ENCODE data around the gene PREX1.

The PREX1 gene

DNA sequence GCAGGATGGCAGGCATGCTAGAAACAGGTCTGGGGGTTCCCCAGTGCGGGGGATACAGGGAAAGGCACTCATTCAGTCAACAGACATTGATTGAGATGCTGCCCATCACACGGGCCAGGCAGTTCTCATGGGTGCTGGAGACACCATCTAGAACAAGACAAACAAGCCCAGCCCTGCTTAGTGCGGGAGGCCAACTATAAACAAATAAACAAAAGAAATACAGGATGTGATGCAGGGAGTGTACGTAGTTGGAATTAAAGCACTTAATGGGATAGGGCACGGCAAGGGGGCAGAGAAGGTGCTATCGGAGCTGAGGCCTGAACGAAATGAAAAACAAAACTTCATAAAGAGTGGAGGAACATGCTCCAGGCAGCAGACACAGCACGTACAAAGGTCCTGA, 169.3 kb downstream of the PREX1 start:
- Mint-ChIP-seq H3K9me3 (no peaks in the 10 kb centered on the region), H3K4me3 (no peak overlapping the region), H3K27me3 (no peaks in the 10 kb centered on the region), H3K27ac (peak overlapping the region; percentile 24 to 57), H3K4me1 (peaks cover 39% of the 10 kb centered on the region)
- DNase-seq (no peak), ATAC-seq (no peak)

- DNase-seq (no peak), ATAC-seq (peak; percentile 10)
- Mint-ChIP-seq H3K27me3 (no peaks in the 10 kb centered on the region), H3K9me3 (no peaks in the 10 kb centered on the region), H3K4me3 (no peak overlapping the region), H3K27ac (no peak overlapping the region), H3K4me1 (peaks cover 38% of the 10 kb centered on the region)
Observed at GRCh38 chr20:48658198-48658476, 169.7 kb downstream of the PREX1 start.

- DNase-seq (peak; percentile 60 to 68), ATAC-seq (peak; percentile 86)
- H3K4me3 Mint-ChIP-seq, result no peak overlapping the region
- peaks cover 33% of the 10 kb centered on the region for H3K4me1 Mint-ChIP-seq
- no peaks in the 10 kb centered on the region for H3K9me3 Mint-ChIP-seq
- H3K27ac Mint-ChIP-seq, result peak overlapping the region in 1 of 2 donors; percentile 38
- no peaks in the 10 kb centered on the region for H3K27me3 Mint-ChIP-seq
Observed at GRCh38 chr20:48657426-48658197, 170.2 kb downstream of the PREX1 start.

DNA sequence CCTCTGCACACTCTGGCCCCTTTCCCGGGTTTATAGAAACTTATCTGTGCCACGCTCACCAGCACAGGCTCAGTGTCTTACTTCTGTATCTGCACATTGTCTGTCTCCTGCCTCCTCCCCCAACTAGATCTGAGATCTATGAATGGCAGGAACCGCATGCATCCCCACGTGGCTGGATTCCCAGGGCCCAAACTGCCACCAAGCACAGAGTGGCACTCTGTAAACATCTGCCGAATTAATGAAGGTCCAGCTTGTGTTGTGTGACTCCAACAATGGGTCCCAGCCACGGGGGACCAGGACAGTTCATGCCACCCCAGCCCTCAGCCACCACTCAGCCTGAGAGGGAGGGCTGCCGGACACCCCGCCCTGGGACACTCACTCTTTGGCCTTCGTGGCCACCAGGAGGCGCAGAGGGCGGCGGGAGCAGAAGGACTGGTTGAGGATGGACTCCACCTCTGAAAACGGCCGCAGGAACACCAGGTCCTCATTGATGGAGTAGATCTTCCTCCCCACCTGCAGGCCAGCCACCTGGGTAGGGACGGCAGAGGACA, 171.1 kb downstream of the PREX1 start:
- Mint-ChIP-seq H3K27me3 (no peaks in the 10 kb centered on the region), H3K9me3 (no peaks in the 10 kb centered on the region), H3K4me3 (no peak overlapping the region), H3K27ac (peak overlapping the region in 1 of 2 donors; percentile 79), H3K4me1 (peaks cover 32% of the 10 kb centered on the region)
- no peak for ATAC-seq
- DNase-seq, result no peak

- no peaks in the 10 kb centered on the region for H3K9me3 Mint-ChIP-seq
- DNase-seq (no peak), ATAC-seq (no peak)
- peak overlapping the region in 1 of 2 donors; percentile 81 for H3K27ac Mint-ChIP-seq
- no peak overlapping the region for H3K4me3 Mint-ChIP-seq
- no peaks in the 10 kb centered on the region for H3K27me3 Mint-ChIP-seq
- H3K4me1 Mint-ChIP-seq, result peaks cover 32% of the 10 kb centered on the region
Observed at GRCh38 chr20:48656137-48656536, 171.7 kb downstream of the PREX1 start.

DNA sequence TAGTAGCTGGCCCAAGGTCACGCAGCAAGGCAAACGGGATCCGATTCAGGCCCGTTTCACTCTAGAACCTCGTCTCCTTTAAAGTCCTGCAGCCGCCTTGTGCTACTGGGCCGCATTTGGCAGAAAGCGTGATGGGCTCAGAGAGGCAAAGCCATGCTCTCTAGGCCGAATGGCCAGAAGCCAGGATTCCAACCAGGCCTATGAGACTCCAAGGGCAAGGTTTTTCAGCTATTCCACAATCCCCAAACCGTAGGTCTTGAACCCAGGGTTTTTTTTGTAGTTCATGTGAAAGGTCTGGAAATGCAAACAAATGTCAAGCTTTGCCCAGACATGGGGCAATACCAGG, 174.1 kb downstream of the PREX1 start:
- ATAC-seq (no peak), DNase-seq (no peak)
- H3K27me3 Mint-ChIP-seq, result no peaks in the 10 kb centered on the region
- H3K27ac Mint-ChIP-seq, result no peak overlapping the region
- peaks cover 14% of the 10 kb centered on the region for H3K4me1 Mint-ChIP-seq
- no peaks in the 10 kb centered on the region for H3K9me3 Mint-ChIP-seq
- H3K4me3 Mint-ChIP-seq, result no peak overlapping the region

- no peaks in the 10 kb centered on the region for H3K9me3 Mint-ChIP-seq
- peaks cover 8% of the 10 kb centered on the region for H3K4me1 Mint-ChIP-seq
- ATAC-seq (no peak), DNase-seq (no peak)
- H3K27me3 Mint-ChIP-seq, result no peaks in the 10 kb centered on the region
- no peak overlapping the region for H3K4me3 Mint-ChIP-seq
- H3K27ac Mint-ChIP-seq, result peak overlapping the region; percentile 25 to 68
Observed at GRCh38 chr20:48652961-48653705, 174.7 kb downstream of the PREX1 start.

- no peak overlapping the region for H3K4me3 Mint-ChIP-seq
- no peak for DNase-seq
- no peak for ATAC-seq
- H3K4me1 Mint-ChIP-seq, result no peaks in the 10 kb centered on the region
- no peak overlapping the region for H3K27ac Mint-ChIP-seq
- no peaks in the 10 kb centered on the region for H3K27me3 Mint-ChIP-seq
- no peaks in the 10 kb centered on the region for H3K9me3 Mint-ChIP-seq
Observed at GRCh38 chr20:48651960-48652359, 175.8 kb downstream of the PREX1 start.

- H3K4me1 Mint-ChIP-seq, result no peaks in the 10 kb centered on the region
- H3K27ac Mint-ChIP-seq, result peak overlapping the region in 1 of 2 donors; percentile 39
- no peaks in the 10 kb centered on the region for H3K9me3 Mint-ChIP-seq
- DNase-seq (no peak), ATAC-seq (no peak)
- H3K27me3 Mint-ChIP-seq, result no peaks in the 10 kb centered on the region
- no peak overlapping the region for H3K4me3 Mint-ChIP-seq
Observed at GRCh38 chr20:48651271-48651670, 176.5 kb downstream of the PREX1 start.

DNA sequence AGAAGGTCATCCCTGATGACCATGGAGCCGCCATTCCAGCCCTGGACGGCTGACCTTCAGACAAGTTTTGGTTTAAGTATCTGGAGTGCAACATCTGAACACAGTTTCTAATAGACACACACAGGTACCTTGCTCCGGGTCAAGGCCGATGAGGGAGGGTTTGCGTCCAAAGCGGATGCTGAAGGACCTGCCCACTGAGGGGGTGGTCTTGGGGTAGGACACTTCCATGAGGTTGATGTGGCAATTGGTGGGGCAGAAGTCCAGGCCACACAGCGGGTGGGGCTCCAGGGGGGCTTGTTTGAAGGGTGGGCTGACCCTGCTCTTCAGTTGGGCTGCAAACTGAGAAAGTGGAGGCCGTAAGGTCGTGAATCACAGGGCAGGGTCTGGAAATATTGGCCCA, 177.9 kb downstream of the PREX1 start:
- no peaks in the 10 kb centered on the region for H3K9me3 Mint-ChIP-seq
- ATAC-seq (no peak), DNase-seq (no peak)
- H3K27ac Mint-ChIP-seq, result no peak overlapping the region
- no peaks in the 10 kb centered on the region for H3K27me3 Mint-ChIP-seq
- H3K4me1 Mint-ChIP-seq, result no peaks in the 10 kb centered on the region
- H3K4me3 Mint-ChIP-seq, result no peak overlapping the region

DNA sequence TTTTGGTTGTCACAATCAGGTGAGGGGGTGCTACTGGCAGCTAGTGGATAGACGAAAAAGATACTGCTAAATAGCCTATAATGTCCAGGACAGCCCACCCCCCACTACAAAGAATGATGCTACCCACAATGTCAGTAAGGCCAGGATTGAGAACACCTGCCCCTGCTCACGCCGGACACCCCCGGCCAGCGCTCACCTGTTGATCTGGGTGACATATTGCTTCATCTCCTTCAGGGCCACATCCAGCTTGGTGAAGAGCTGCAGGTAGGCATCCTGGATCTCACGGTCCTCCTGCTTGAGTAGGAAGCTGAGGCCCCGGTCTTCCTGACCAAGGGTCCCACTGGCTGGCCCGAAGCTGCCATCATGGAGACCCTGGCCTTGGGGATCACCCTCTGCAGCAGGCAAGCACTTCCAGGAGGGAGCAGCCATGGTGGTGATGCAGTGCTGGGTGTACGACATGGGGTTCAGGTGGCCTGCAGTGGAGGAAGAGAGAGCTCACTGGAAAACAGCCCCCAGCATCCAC, 178.6 kb downstream of the PREX1 start:
- peak overlapping the region in 1 of 2 donors; percentile 74 for H3K27ac Mint-ChIP-seq
- H3K4me3 Mint-ChIP-seq, result no peak overlapping the region
- no peaks in the 10 kb centered on the region for H3K27me3 Mint-ChIP-seq
- H3K9me3 Mint-ChIP-seq, result no peaks in the 10 kb centered on the region
- ATAC-seq (no peak), DNase-seq (no peak)
- no peaks in the 10 kb centered on the region for H3K4me1 Mint-ChIP-seq

DNA sequence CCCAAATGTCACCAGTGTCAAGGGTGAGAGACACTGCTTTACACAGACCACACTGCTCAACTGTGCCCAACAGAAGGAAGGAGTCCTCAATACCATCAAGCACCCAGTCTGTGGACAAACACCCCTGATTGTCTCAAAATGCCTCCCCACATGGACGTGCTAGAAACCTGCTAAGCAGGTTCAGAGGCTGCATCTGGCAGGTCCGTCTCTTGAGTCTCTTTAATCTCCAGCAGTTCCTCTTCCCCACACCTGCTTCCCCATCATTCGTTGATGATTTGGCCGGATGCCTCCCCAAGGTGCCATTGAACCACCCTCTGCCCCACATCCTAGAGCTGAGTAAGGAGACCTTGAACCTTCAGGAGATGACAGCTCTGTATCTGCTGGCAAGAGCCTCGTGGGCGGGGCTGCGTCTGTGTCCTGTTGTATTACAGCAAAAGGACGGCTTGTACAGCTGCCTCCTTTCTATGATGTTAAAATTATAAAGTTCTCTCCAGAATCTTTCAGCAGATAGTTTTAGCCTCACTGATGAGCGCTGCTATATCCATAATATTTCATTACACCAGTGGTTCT, 179.2 kb downstream of the PREX1 start:
- peak overlapping the region in 1 of 2 donors; percentile 74 for H3K27ac Mint-ChIP-seq
- no peak overlapping the region for H3K4me3 Mint-ChIP-seq

GRCh38 chr20:48647858-48648257, 179.9 kb downstream of the PREX1 start:
- Mint-ChIP-seq H3K4me1 (no peaks in the 10 kb centered on the region), H3K27me3 (no peaks in the 10 kb centered on the region), H3K27ac (peak overlapping the region in 1 of 2 donors; percentile 76), H3K9me3 (no peaks in the 10 kb centered on the region), H3K4me3 (no peak overlapping the region)
- ATAC-seq, result no peak
- no peak for DNase-seq

More for the DNA sequence above, 179.2 kb downstream of the PREX1 start:
- DNase-seq (no peak), ATAC-seq (no peak)
- no peaks in the 10 kb centered on the region for H3K4me1 Mint-ChIP-seq
- H3K27me3 Mint-ChIP-seq, result no peaks in the 10 kb centered on the region
- H3K9me3 Mint-ChIP-seq, result no peaks in the 10 kb centered on the region

- H3K4me1 Mint-ChIP-seq, result no peaks in the 10 kb centered on the region
Observed at GRCh38 chr20:48645666-48646065, 182.1 kb downstream of the PREX1 start.

DNA sequence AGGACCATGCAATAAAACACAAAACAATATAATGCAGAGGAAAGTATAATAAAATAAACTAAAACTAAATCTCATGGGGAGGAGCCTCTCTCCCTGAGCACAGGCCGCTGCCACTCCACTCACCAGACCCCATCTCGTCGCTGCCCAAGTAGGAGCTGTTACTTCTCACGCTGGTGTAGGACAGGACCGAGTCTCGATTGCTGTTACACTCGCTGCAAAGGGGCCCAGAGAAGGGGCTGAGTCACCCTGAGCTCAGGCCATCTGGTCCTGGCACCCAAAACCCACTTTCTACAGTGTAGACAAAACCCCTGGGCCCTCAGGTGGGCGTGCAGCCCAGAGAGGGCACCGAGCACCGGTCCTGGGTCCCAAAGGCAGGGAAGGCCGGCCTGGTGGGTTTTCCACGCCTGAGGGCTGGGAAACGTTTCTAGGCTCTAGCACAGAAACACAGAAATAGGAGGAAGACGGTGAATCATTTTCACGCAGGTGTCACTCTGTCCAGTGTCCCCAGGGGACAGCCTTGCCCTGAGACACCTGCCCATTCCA, 183.4 kb downstream of the PREX1 start:
- no peaks in the 10 kb centered on the region for H3K27me3 Mint-ChIP-seq
- no peak for DNase-seq
- no peak overlapping the region for H3K4me3 Mint-ChIP-seq
- H3K4me1 Mint-ChIP-seq, result no peaks in the 10 kb centered on the region
- no peak for ATAC-seq
- H3K27ac Mint-ChIP-seq, result peak overlapping the region in 1 of 2 donors; percentile 31
- no peaks in the 10 kb centered on the region for H3K9me3 Mint-ChIP-seq

More at GRCh38 chr20:48645666-48646065, 182.1 kb downstream of the PREX1 start:
- no peaks in the 10 kb centered on the region for H3K9me3 Mint-ChIP-seq
- ATAC-seq (no peak), DNase-seq (no peak)
- H3K27me3 Mint-ChIP-seq, result no peaks in the 10 kb centered on the region
- no peak overlapping the region for H3K27ac Mint-ChIP-seq
- no peak overlapping the region for H3K4me3 Mint-ChIP-seq

Data from stimulated activated naive CD8-positive, alpha-beta T cell treated with anti-CD3 and anti-CD28 coated beads, Interleukin-15, amount 100 ng/mL, for 72 hours (primary cell).